GM15510 (cell line): ENCODE measurements around the gene TBK1.
A peak's percentile ranks its signal among the peaks of the same experiment; 100 is the strongest.

Experiments used
- POLR2A ChIP-seq: IDR thresholded peaks from 3 replicates; pipeline ENCODE4 v1.6.1; 2011; ENCODE audit warnings: borderline replicate concordance; ENCODE audit not compliant: insufficient read length; ENCODE audit errors: extremely low read depth

The TBK1 gene

GRCh38 chr12:64451687-64452558 is at the start of gene TBK1:
Gene TBK1 (plus strand): TSS chr12:64452120. CDS start chr12:64455871, 3,751 bp downstream.
- peak; percentile 78 for TF ChIP-seq POLR2A

GRCh38 chr12:64402181-64402580 is 49.7 kb upstream of the TBK1 start:
- no peak for TF ChIP-seq POLR2A

GRCh38 chr12:64403707-64404469 is 48.0 kb upstream of the TBK1 start, which contains the start of gene XPOT:
Gene XPOT (plus strand): TSS chr12:64404392. CDS start chr12:64410036, 5,644 bp downstream.
- TF ChIP-seq POLR2A = peak; percentile 95

GRCh38 chr12:64404470-64405256 is 47.3 kb upstream of the TBK1 start:
- peak; percentile 15 for TF ChIP-seq POLR2A

- TF ChIP-seq POLR2A = no peak
Measured at GRCh38 chr12:64407342-64408223, 44.3 kb upstream of the TBK1 start.

GRCh38 chr12:64411427-64411826 is 40.5 kb upstream of the TBK1 start:
- no peak for TF ChIP-seq POLR2A

GRCh38 chr12:64412459-64412858 is 39.5 kb upstream of the TBK1 start:
- TF ChIP-seq POLR2A = no peak

- TF ChIP-seq POLR2A = no peak
Measured at GRCh38 chr12:64413884-64414283, 38.0 kb upstream of the TBK1 start.

- no peak for TF ChIP-seq POLR2A
Measured at GRCh38 chr12:64418209-64418608, 33.7 kb upstream of the TBK1 start.

- TF ChIP-seq POLR2A = no peak
Measured at GRCh38 chr12:64419696-64420095, 32.2 kb upstream of the TBK1 start.

GRCh38 chr12:64427988-64428387 is 23.9 kb upstream of the TBK1 start:
- no peak for TF ChIP-seq POLR2A

- TF ChIP-seq POLR2A = no peak
Measured at GRCh38 chr12:64428956-64429355, 23.0 kb upstream of the TBK1 start.

- no peak for TF ChIP-seq POLR2A
Measured at GRCh38 chr12:64430886-64431285, 21.0 kb upstream of the TBK1 start.

GRCh38 chr12:64431791-64432190 is 20.1 kb upstream of the TBK1 start:
- TF ChIP-seq POLR2A = no peak
